ENCODE results near the gene FERMT2. TPM values are rescaled to one million over a fixed set of nuclear protein-coding genes. Genes with fewer than 3 reads are reported as not detected.

FERMT2 gene
- total RNA-seq, 6 donors from 2014 or later = 34.6 to 121 (median 72.3) TPM

DNA sequence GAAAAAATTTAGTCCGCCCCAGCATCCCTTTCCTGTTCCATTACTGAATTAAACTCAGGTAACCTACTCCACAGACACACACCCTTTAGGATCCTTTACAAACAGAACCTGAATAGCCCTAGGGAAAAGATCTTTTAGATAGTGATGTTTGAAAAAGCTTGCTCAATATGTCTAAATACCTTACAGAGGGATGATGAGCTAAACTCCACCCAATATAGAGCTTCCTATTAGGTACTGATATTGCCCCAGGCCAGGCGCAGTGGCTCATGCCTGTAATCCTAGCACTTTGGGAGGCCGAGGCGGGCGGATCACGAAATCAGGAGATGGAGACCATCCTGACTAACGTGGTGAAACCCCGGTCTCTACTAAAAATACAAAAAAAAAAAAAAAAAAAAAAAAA is 50.1 kb downstream of the FERMT2 start:
- no peak overlapping the region for H3K27ac ChIP-seq
- no peaks in the 10 kb centered on the region for H3K27me3 ChIP-seq
- no peaks in the 10 kb centered on the region for H3K9me3 ChIP-seq
- H3K4me3 ChIP-seq = no peak overlapping the region
- peaks cover 0 to 8% (median 0%) of the 10 kb centered on the region in 4 donors for H3K36me3 ChIP-seq
- 84 to 99% methylated on average over 7 to 8 of the region's 8 CpGs for WGBS, 2 donors
- peaks cover 0 to 12% (median 5%) of the 10 kb centered on the region in 4 donors for H3K4me1 ChIP-seq
- ATAC-seq (ENCODE audit: low FRiP score in 2 of 2) (no peak), DNase-seq (no peak)
- no peak for TF ChIP-seq POLR2AphosphoS5 (IDR thresholded peaks at IDR 0.05)
- TF ChIP-seq, protein P1, sequence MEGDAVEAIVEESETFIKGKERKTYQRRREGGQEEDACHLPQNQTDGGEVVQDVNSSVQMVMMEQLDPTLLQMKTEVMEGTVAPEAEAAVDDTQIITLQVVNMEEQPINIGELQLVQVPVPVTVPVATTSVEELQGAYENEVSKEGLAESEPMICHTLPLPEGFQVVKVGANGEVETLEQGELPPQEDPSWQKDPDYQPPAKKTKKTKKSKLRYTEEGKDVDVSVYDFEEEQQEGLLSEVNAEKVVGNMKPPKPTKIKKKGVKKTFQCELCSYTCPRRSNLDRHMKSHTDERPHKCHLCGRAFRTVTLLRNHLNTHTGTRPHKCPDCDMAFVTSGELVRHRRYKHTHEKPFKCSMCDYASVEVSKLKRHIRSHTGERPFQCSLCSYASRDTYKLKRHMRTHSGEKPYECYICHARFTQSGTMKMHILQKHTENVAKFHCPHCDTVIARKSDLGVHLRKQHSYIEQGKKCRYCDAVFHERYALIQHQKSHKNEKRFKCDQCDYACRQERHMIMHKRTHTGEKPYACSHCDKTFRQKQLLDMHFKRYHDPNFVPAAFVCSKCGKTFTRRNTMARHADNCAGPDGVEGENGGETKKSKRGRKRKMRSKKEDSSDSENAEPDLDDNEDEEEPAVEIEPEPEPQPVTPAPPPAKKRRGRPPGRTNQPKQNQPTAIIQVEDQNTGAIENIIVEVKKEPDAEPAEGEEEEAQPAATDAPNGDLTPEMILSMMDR (IDR thresholded peaks at IDR 0.05) = no peak

DNA sequence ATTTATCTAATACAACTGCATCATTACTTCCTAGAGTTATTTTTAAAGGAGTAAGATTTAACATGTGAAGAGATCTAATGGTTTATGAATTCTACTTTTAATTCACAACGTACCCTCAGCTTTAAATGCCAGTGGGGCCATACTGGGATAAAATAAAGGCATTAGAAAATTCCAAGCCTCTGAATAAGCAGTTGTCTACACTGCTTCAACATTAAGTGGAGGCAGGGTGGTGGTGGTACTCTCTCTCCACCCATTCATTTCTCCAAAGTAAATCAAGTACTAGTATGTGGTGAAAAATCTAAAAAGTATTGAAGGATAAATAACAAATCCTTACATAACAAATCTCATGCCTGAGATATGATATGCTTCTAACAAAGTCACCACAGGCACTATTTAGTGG is 52.4 kb downstream of the FERMT2 start:
- peaks cover 0 to 8% (median 0%) of the 10 kb centered on the region in 4 donors for H3K36me3 ChIP-seq
- peaks cover 0 to 19% (median 11%) of the 10 kb centered on the region in 4 donors for H3K4me1 ChIP-seq
- DNase-seq (no peak), ATAC-seq (ENCODE audit: low FRiP score in 2 of 2) (no peak)
- no peaks in the 10 kb centered on the region for H3K27me3 ChIP-seq
- TF ChIP-seq POLR2A (IDR thresholded peaks at IDR 0.05) = no peak
- no peak for TF ChIP-seq POLR2AphosphoS5 (IDR thresholded peaks at IDR 0.05)
- TF ChIP-seq EP300 (IDR thresholded peaks at IDR 0.05) = no peak
- TF ChIP-seq, protein P1 (IDR thresholded peaks at IDR 0.05) = no peak
- H3K4me3 ChIP-seq = no peak overlapping the region
- H3K27ac ChIP-seq = no peak overlapping the region
- WGBS, 2 donors = 76 to 86% methylated on average over 1 of the region's 1 CpG
- H3K9me3 ChIP-seq = no peaks in the 10 kb centered on the region

DNA sequence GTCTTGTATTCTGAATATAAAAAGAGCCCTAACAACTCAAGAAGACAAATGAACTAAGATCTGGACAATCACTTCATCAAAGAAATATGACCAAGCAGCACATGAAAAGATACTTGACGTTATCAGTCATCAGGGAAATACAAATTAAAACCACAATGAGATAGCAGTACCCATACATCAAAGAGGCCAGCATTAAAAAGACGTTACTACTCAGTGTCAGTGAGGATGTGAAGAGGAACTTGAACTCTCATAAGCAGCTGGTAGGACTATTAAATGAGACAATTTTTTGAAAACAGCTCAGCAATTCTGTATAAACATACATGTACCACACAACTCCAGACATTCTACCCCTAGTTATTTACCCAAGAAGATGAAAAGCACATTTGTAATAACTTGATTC is 55.9 kb downstream of the FERMT2 start:
- H3K27ac ChIP-seq = no peak overlapping the region
- DNase-seq (no peak), ATAC-seq (ENCODE audit: low FRiP score in 2 of 2) (peak in 1 of 2 donors; percentile 66)
- TF ChIP-seq, protein P1 (IDR thresholded peaks at IDR 0.05) = no peak
- TF ChIP-seq EP300 (IDR thresholded peaks at IDR 0.05) (no peak), POLR2AphosphoS5 (IDR thresholded peaks at IDR 0.05) (no peak), POLR2A (IDR thresholded peaks at IDR 0.05) (no peak)
- H3K36me3 ChIP-seq = peaks cover 0 to 31% (median 6%) of the 10 kb centered on the region in 4 donors
- WGBS, 2 donors = 18 to 29% methylated on average over 2 of the region's 2 CpGs
- H3K9me3 ChIP-seq = no peaks in the 10 kb centered on the region
- peaks cover 0 to 7% (median 6%) of the 10 kb centered on the region in 4 donors for H3K4me1 ChIP-seq
- H3K27me3 ChIP-seq = no peaks in the 10 kb centered on the region
- no peak overlapping the region for H3K4me3 ChIP-seq

DNA sequence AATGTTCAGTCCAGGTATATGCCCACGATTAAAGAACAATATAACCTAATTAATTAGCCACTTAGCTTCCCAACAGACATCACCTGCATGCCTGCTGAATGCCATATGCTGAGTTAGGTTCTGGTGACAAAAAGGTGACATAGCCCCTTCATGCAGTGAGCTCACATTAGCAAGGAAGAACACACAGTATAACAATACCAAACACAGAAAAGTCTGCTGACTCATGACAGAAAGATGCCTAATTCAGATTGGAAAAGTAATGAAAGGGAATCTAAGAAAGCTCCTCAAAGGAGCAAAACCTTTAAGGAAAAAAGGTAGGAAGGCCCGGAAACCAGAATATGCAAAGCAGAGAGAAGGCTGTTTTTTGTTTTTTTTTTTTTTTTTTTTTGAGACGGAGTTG is 59.0 kb downstream of the FERMT2 start:
- H3K27ac ChIP-seq = no peak overlapping the region
- 92 to 97% methylated on average over 3 of the region's 3 CpGs for WGBS, 2 donors
- H3K4me1 ChIP-seq = peaks cover 0 to 7% (median 6%) of the 10 kb centered on the region in 4 donors
- no peak for ATAC-seq (ENCODE audit: low FRiP score in 2 of 2)
- DNase-seq = no peak
- TF ChIP-seq POLR2A (IDR thresholded peaks at IDR 0.05) = no peak
- no peak for TF ChIP-seq EP300 (IDR thresholded peaks at IDR 0.05)
- TF ChIP-seq, protein P1 (IDR thresholded peaks at IDR 0.05) = no peak
- no peak for TF ChIP-seq POLR2AphosphoS5 (IDR thresholded peaks at IDR 0.05)
- H3K27me3 ChIP-seq = no peaks in the 10 kb centered on the region
- H3K4me3 ChIP-seq = no peak overlapping the region
- H3K36me3 ChIP-seq = peaks cover 0 to 42% (median 10%) of the 10 kb centered on the region in 4 donors
- H3K9me3 ChIP-seq = no peaks in the 10 kb centered on the region
